Naive B cell (primary cell): ENCODE results near the gene VILL. TPM values are rescaled to one million over a fixed set of nuclear protein-coding genes. Genes with fewer than 3 reads are reported as not detected.
"Not testable (repeated sequence)": the region's sequence is repeated elsewhere in the genome, so short reads cannot be mapped to it uniquely, and the experiment has no call there.

Experiments
- ATAC-seq, 2 donors: fragments of 150-1000 bp; cut with Tn5 transposase; 2 replicates each; pipeline ENCODE4 v1.10.0; 2021; ENCODE audit warnings: low read depth in 2 of 2, mild to moderate bottlenecking in 2 of 2, moderate library complexity in 2 of 2
- DNase-seq: peaks from one replicate; pipeline ENCODE4 v3.0.0; 2022
- H3K27ac Mint-ChIP-seq, 6 donors: one replicate each; pipeline ENCODE4 v1.8.0; 2020 to 2022; ENCODE audit warnings: mild to moderate bottlenecking in 6 of 6, mixed read lengths in 6 of 6, moderate library complexity in 5 of 6, inconsistent platforms in 2 of 6
- H3K27me3 Mint-ChIP-seq, 3 donors: one replicate each; pipeline ENCODE4 v1.8.0; 2021 to 2022; ENCODE audit warnings: mixed read lengths in 3 of 3, mild to moderate bottlenecking in 1 of 3
- H3K36me3 Mint-ChIP-seq, 2 donors: one replicate each; pipeline ENCODE4 v1.8.0; 2020 to 2022; ENCODE audit warnings: mixed read lengths in 2 of 2, inconsistent platforms in 1 of 2, mild to moderate bottlenecking in 1 of 2
- H3K4me1 Mint-ChIP-seq, 3 donors: one replicate each; pipeline ENCODE4 v1.8.0; 2020 to 2022; ENCODE audit warnings: mixed read lengths in 3 of 3, inconsistent platforms in 1 of 3, mild to moderate bottlenecking in 1 of 3, moderate library complexity in 1 of 3
- H3K4me3 Mint-ChIP-seq, 8 donors: one replicate each; pipeline ENCODE4 v1.8.0; 2020 to 2022; ENCODE audit warnings: mild to moderate bottlenecking in 8 of 8, mixed read lengths in 8 of 8, moderate library complexity in 8 of 8, inconsistent platforms in 2 of 8
- H3K9me3 Mint-ChIP-seq, 7 donors: one replicate each; pipeline ENCODE4 v1.8.0; 2020 to 2022; ENCODE audit warnings: mixed read lengths in 7 of 7, mild to moderate bottlenecking in 5 of 7, inconsistent platforms in 2 of 7, moderate library complexity in 1 of 7
- polyA plus RNA-seq, 6 donors: library from polyadenylated mRNA; unstranded; fragments of 300-500 nt; fragmentation: Illumina TruSeq; gene quantifications; one replicate each; pipeline ENCODE4 v1.2.3, GENCODE V29; 2021; ENCODE audit warnings: low read depth in 6 of 6

VILL gene
- polyA plus RNA-seq, 6 donors from 2014 or later, result 8.4 to 17.8 (median 11.8) TPM

DNA sequence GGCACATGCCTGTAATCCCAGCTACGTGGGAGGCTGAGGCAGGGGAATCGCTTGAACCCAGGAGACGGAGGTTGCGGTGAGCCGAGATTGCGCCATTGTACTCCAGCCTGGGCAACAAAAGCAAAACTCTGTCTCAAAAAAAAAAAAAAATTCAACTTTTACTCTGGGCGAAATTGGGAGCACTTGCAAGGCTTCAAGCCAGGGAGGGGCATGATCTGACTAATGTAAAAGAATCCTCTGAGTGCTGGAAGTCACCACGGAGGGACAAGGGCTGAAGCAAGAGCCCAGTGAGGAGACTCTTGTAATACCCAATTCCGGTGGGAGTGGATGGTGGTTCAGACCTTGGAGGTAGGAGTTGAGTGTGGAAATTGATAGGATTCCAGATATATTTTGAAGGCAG is 43.7 kb downstream of the VILL start:
- H3K36me3 Mint-ChIP-seq, result peaks cover 0 to 19% of the 10 kb centered on the region in 2 donors
- H3K27me3 Mint-ChIP-seq, result peaks cover 26 to 49% (median 42%) of the 10 kb centered on the region in 3 donors
- H3K9me3 Mint-ChIP-seq, ATAC-seq, H3K4me3 Mint-ChIP-seq, DNase-seq: not testable (repeated sequence)
- H3K4me1 Mint-ChIP-seq, result peaks cover 15 to 23% (median 17%) of the 10 kb centered on the region in 3 donors
- peak overlapping the region in 2 of 6 donors; percentile 22 to 38 for H3K27ac Mint-ChIP-seq

GRCh38 chr3:38036286-38036685 is 45.7 kb downstream of the VILL start:
- peaks cover 0 to 12% of the 10 kb centered on the region in 2 donors for H3K36me3 Mint-ChIP-seq
- peak overlapping the region in 2 of 6 donors; percentile 17 to 23 for H3K27ac Mint-ChIP-seq
- H3K4me1 Mint-ChIP-seq, result peaks cover 26 to 27% (median 27%) of the 10 kb centered on the region in 3 donors
- ATAC-seq (no peak), DNase-seq (no peak)
- peaks cover 20 to 33% (median 33%) of the 10 kb centered on the region in 3 donors for H3K27me3 Mint-ChIP-seq
- peak overlapping the region in 1 of 8 donors; percentile 71 for H3K4me3 Mint-ChIP-seq
- peaks cover 0 to 4% (median 0%) of the 10 kb centered on the region in 7 donors for H3K9me3 Mint-ChIP-seq

DNA sequence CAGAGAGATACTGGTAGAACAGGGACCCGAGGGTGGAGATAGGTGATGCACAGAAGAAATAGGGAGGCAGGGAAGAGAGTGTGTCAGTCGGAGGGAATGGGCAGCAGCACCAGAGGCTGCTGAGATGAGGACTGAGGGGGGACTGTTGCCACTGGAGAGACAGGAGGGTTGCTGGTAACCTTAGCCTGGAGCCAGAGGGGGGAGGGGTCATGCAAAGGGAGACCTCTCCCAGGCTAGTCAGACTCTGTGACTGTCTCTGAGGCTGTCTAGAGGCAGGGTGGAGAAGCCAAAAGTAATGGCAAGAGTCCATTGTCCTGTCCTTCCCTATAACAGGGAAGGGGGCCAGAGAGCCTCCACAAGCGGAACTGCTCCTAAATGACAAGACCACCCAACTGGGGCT is 46.3 kb downstream of the VILL start:
- Mint-ChIP-seq H3K27ac (peak overlapping the region in 3 of 6 donors; percentile 10 to 27 (median 17)), H3K4me1 (peaks cover 26 to 27% (median 27%) of the 10 kb centered on the region in 3 donors), H3K9me3 (peaks cover 0 to 4% (median 0%) of the 10 kb centered on the region in 7 donors), H3K27me3 (peaks cover 20 to 27% (median 26%) of the 10 kb centered on the region in 3 donors), H3K36me3 (peaks cover 0 to 11% of the 10 kb centered on the region in 2 donors), H3K4me3 (peak overlapping the region in 1 of 8 donors; percentile 71)
- no peak for ATAC-seq
- DNase-seq, result no peak

GRCh38 chr3:38038447-38038911 is 47.9 kb downstream of the VILL start:
- peak overlapping the region; percentile 78 to 95 (median 89) for H3K4me3 Mint-ChIP-seq
- H3K36me3 Mint-ChIP-seq, result peaks cover 0 to 3% of the 10 kb centered on the region in 2 donors
- peaks cover 24 to 27% (median 26%) of the 10 kb centered on the region in 3 donors for H3K4me1 Mint-ChIP-seq
- DNase-seq (no peak), ATAC-seq (no peak)
- peak overlapping the region in 5 of 6 donors; percentile 64 to 95 (median 88) for H3K27ac Mint-ChIP-seq
- peaks cover 0 to 4% (median 0%) of the 10 kb centered on the region in 7 donors for H3K9me3 Mint-ChIP-seq
- peaks cover 8 to 17% (median 11%) of the 10 kb centered on the region in 3 donors for H3K27me3 Mint-ChIP-seq

GRCh38 chr3:38039101-38039898 is 48.7 kb downstream of the VILL start, which contains the start of gene DLEC1:
TSS of gene DLEC1 (plus strand) at chr3:38039208. CDS start at chr3:38039226, 18 bp downstream.
- peak; percentile 74 for DNase-seq
- ATAC-seq, result peak; percentile 57 to 65
- Mint-ChIP-seq H3K4me1 (peaks cover 23 to 27% (median 26%) of the 10 kb centered on the region in 3 donors), H3K4me3 (peak within 1 kb of the TSS; percentile 78 to 95 (median 89)), H3K36me3 (no peaks in the 10 kb centered on the region), H3K27me3 (peaks cover 5 to 11% (median 6%) of the 10 kb centered on the region in 3 donors), H3K9me3 (peaks cover 0 to 4% (median 0%) of the 10 kb centered on the region in 7 donors), H3K27ac (peak within 1 kb of the TSS; percentile 85 to 95 (median 91))

- ATAC-seq, result peak; percentile 86 to 89
- Mint-ChIP-seq H3K27ac (peak overlapping the region in 5 of 6 donors; percentile 88 to 95 (median 91)), H3K4me1 (peaks cover 23 to 27% (median 26%) of the 10 kb centered on the region in 3 donors), H3K27me3 (peaks cover 0 to 11% (median 4%) of the 10 kb centered on the region in 3 donors), H3K36me3 (no peaks in the 10 kb centered on the region), H3K4me3 (peak overlapping the region; percentile 78 to 95 (median 89)), H3K9me3 (peaks cover 0 to 4% (median 0%) of the 10 kb centered on the region in 7 donors)
- DNase-seq, result peak; percentile 78
Measured at GRCh38 chr3:38039899-38040261, 49.3 kb downstream of the VILL start.

DNA sequence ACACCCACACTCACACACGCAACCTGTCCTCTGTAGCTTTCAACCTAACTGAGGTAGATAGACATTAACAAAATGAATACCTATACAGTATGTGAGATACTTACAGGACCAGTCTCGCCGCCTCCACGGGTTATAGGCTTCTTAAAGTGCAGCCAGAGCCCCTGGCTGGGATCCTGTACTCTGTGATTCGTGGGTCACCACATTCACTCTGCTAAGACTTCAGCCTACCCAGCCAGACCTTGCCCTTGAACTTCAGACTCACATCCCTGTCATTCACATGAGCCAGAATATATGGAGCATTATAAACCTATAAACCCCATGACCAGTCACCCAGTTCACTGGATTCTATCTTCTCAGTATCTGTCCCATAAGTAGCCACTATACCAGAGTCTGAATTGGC is 49.8 kb downstream of the VILL start:
- Mint-ChIP-seq H3K4me1 (peaks cover 23 to 27% (median 26%) of the 10 kb centered on the region in 3 donors), H3K36me3 (no peaks in the 10 kb centered on the region), H3K27me3 (peaks cover 3 to 11% (median 5%) of the 10 kb centered on the region in 3 donors), H3K4me3 (peak overlapping the region in 7 of 8 donors; percentile 78 to 95 (median 87)), H3K27ac (peak overlapping the region in 3 of 6 donors; percentile 45 to 88 (median 81)), H3K9me3 (peaks cover 0 to 4% (median 0%) of the 10 kb centered on the region in 7 donors)
- no peak for ATAC-seq
- DNase-seq, result no peak

GRCh38 chr3:38043486-38043885 is 52.9 kb downstream of the VILL start:
- ATAC-seq, result no peak
- Mint-ChIP-seq H3K9me3 (peaks cover 0 to 3% (median 0%) of the 10 kb centered on the region in 7 donors), H3K27ac (no peak overlapping the region), H3K36me3 (no peaks in the 10 kb centered on the region), H3K4me3 (no peak overlapping the region), H3K4me1 (peaks cover 16 to 19% (median 19%) of the 10 kb centered on the region in 3 donors), H3K27me3 (peaks cover 3 to 25% (median 11%) of the 10 kb centered on the region in 3 donors)
- no peak for DNase-seq

- ATAC-seq (no peak), DNase-seq (no peak)
- Mint-ChIP-seq H3K27me3 (peaks cover 3 to 25% (median 11%) of the 10 kb centered on the region in 3 donors), H3K27ac (no peak overlapping the region), H3K4me3 (no peak overlapping the region), H3K4me1 (no peaks in the 10 kb centered on the region), H3K9me3 (no peaks in the 10 kb centered on the region), H3K36me3 (no peaks in the 10 kb centered on the region)
Measured at GRCh38 chr3:38046027-38046426, 55.4 kb downstream of the VILL start.

GRCh38 chr3:38046821-38047220 is 56.2 kb downstream of the VILL start:
- no peak for ATAC-seq
- Mint-ChIP-seq H3K4me3 (no peak overlapping the region), H3K36me3 (no peaks in the 10 kb centered on the region), H3K27me3 (peaks cover 3 to 25% (median 11%) of the 10 kb centered on the region in 3 donors), H3K4me1 (no peaks in the 10 kb centered on the region), H3K27ac (no peak overlapping the region), H3K9me3 (peaks cover 0 to 2% (median 0%) of the 10 kb centered on the region in 7 donors)
- no peak for DNase-seq

GRCh38 chr3:38047896-38048295 is 57.3 kb downstream of the VILL start:
- ATAC-seq, result no peak
- H3K9me3 Mint-ChIP-seq, result peaks cover 0 to 3% (median 0%) of the 10 kb centered on the region in 7 donors
- no peaks in the 10 kb centered on the region for H3K4me1 Mint-ChIP-seq
- no peak overlapping the region for H3K4me3 Mint-ChIP-seq
- H3K36me3 Mint-ChIP-seq, result no peaks in the 10 kb centered on the region
- H3K27me3 Mint-ChIP-seq, result peaks cover 3 to 25% (median 8%) of the 10 kb centered on the region in 3 donors
- H3K27ac Mint-ChIP-seq, result no peak overlapping the region
- no peak for DNase-seq

DNA sequence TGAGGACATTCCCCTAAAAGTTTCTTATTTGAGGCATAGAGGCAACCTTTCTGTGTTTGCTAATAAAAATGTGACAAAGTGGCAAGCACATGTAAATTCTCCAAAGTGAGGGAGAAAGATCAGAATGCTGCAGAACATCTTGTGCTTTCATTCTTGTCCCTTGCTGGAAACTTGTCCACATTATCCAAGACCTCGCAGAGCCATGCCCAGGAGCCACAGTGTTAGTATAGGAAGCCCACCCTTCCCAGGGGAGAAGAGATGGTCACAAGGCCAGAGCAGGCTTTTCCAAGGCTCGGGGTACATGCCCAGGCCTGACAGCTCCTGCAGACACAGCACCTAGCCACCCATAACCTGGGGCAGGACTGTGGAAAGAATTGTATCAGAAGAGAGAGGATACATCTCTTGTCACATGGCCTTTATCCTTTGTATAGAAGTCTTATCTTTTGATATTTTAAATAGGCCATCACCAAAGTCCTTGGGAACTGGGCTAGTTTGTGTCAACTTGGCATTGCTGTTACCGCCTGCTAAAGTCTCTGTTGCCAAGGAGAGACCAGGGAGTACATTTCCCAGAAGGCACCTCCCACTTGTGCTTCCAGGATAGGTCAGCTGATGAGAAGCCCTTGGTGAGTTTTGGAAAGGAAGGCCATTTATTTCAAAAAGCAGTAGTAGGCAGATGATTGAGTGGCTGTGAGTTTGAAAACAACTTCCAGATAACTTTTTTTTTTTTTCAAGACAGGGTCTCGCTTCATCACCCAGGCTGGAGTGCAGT is 59.0 kb downstream of the VILL start:
- Mint-ChIP-seq H3K4me1 (no peaks in the 10 kb centered on the region), H3K9me3 (peaks cover 0 to 3% (median 0%) of the 10 kb centered on the region in 7 donors), H3K36me3 (no peaks in the 10 kb centered on the region), H3K27me3 (peaks cover 3 to 25% (median 4%) of the 10 kb centered on the region in 3 donors), H3K27ac (no peak overlapping the region), H3K4me3 (no peak overlapping the region)
- no peak for DNase-seq
- no peak for ATAC-seq

DNA sequence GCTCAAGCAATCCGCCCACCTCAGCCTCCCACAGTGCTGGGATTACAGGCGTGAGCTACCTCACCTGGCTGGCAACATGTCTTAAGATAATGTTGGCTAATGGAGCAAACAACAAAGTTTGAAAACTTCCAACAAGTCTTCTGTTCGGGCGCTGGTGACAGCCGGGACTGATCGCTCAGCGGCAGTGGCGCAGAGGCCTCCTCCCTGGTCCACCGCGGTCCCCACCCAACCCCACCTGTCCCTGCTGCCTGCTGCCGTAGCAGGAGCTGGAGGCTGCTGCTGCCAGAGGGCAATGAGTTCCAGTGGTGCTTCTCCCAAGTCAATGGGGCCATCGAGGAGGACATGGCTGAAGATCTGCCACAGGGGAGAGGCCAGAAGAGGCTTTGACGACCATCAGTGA is 60.5 kb downstream of the VILL start:
- no peak overlapping the region for H3K4me3 Mint-ChIP-seq
- H3K27me3 Mint-ChIP-seq, result peaks cover 0 to 13% (median 0%) of the 10 kb centered on the region in 3 donors
- ATAC-seq, result no peak
- H3K27ac Mint-ChIP-seq, result peak overlapping the region in 2 of 6 donors; percentile 27 to 67
- peaks cover 0 to 3% (median 0%) of the 10 kb centered on the region in 7 donors for H3K9me3 Mint-ChIP-seq
- no peaks in the 10 kb centered on the region for H3K36me3 Mint-ChIP-seq
- H3K4me1 Mint-ChIP-seq, result no peaks in the 10 kb centered on the region
- DNase-seq, result no peak
